Lower leg skin (tissue), 4 donors: ENCODE data around the gene CCDC9B. TPM values are rescaled to one million over a fixed set of nuclear protein-coding genes. Genes with fewer than 3 reads are reported as not detected.

Experiments
- DNase-seq, 2 donors: peaks; one replicate each; pipeline ENCODE4 v3.0.0-alpha.2; 2019; ENCODE audit warnings: low spot score in 2 of 2
- H3K4me3 ChIP-seq: fragments of 200-600 bp; sonication (generic); 2 replicates; pipeline ENCODE4 v1.5.1; 2017; ENCODE audit warnings: mild to moderate bottlenecking, low read depth; ENCODE audit not compliant: poor library complexity, severe bottlenecking
- CTCF ChIP-seq, 3 donors: fragments of 450-650 bp; IDR thresholded peaks; one replicate each; pipeline ENCODE4 v1.5.1; 2016; ENCODE audit warnings: antibody characterized with exemption in 3 of 3, mild to moderate bottlenecking in 3 of 3, moderate library complexity in 2 of 3
- POLR2A ChIP-seq, 2 donors: fragments of 450-650 bp; IDR thresholded peaks; one replicate each; pipeline ENCODE4 v1.6.1; 2016 to 2017; ENCODE audit warnings: antibody characterized with exemption in 2 of 2, mild to moderate bottlenecking in 1 of 2, moderate library complexity in 1 of 2
- WGBS, 2 donors: methylation state at CpG; one replicate each; pipeline ENCODE4 v1.1.5; 2018; 5-methylcytosine and 5-hydroxymethylcytosine counted together
- intact Hi-C: fragments of 100-400 bp; cut with DNase I; formaldehyde crosslinking; loops from one replicate; pipeline ENCODE4 v1.15.0; 2023; ENCODE audit warnings: low total_unique reads
- total RNA-seq, 4 donors: library from RNA; depleted of rRNA; stranded (reverse); fragments of >200 nt; gene quantifications; one replicate each; pipeline ENCODE4 v1.1.0, GENCODE V29; 2016

The CCDC9B gene
- total RNA-seq, 4 donors from 2014 or later: 17.4 to 28.6 (median 24.7) TPM

GRCh38 chr15:40286061-40286532 lies 54.6 kb downstream of the CCDC9B start:
- 80 to 82% methylated on average over 7 of the region's 7 CpGs for WGBS, 2 donors
- intact Hi-C loops: loop anchor here (10.0 kb wide), 1 partner anchor 79 kb away; no protein-coding TSS in a partner anchor
- DNase-seq: no peak
- TF ChIP-seq CTCF (IDR thresholded peaks at IDR 0.05) (no peak), POLR2A (IDR thresholded peaks at IDR 0.05) (no peak)
- H3K4me3 ChIP-seq: no peak overlapping the region

GRCh38 chr15:40285554-40286011 lies 55.2 kb downstream of the CCDC9B start:
- no peak for DNase-seq
- no peak overlapping the region for H3K4me3 ChIP-seq
- intact Hi-C loops: loop anchor here (10.0 kb wide), 1 partner anchor 79 kb away; no protein-coding TSS in a partner anchor
- WGBS, 2 donors: 6 to 24% methylated on average over 1 of the region's 1 CpG
- TF ChIP-seq POLR2A (IDR thresholded peaks at IDR 0.05) (no peak), CTCF (IDR thresholded peaks at IDR 0.05) (no peak)

GRCh38 chr15:40285151-40285550 lies 55.6 kb downstream of the CCDC9B start:
- WGBS, 2 donors: 35 to 65% methylated on average over 4 of the region's 4 CpGs
- no peak for DNase-seq
- TF ChIP-seq CTCF (IDR thresholded peaks at IDR 0.05): no peak
- TF ChIP-seq POLR2A (IDR thresholded peaks at IDR 0.05): no peak
- no peak overlapping the region for H3K4me3 ChIP-seq
- intact Hi-C loops: loop anchor here (10.0 kb wide), 1 partner anchor 80 kb away; no protein-coding TSS in a partner anchor

- intact Hi-C loops: loop anchor here (5.0 to 10.0 kb wide), 2 partner anchors 81 to 139 kb away; no protein-coding TSS in a partner anchor
- H3K4me3 ChIP-seq: no peak overlapping the region
- WGBS, 2 donors: 23 to 44% methylated on average over 28 to 32 of the region's 33 CpGs
- DNase-seq: no peak
- TF ChIP-seq POLR2A (IDR thresholded peaks at IDR 0.05) (no peak), CTCF (IDR thresholded peaks at IDR 0.05) (no peak)
Observed at GRCh38 chr15:40283615-40284300, 57.0 kb downstream of the CCDC9B start.

GRCh38 chr15:40282869-40283614 lies 57.7 kb downstream of the CCDC9B start, which contains the start of gene ANKRD63:
Gene ANKRD63 (minus strand): TSS chr15:40283064. CDS start chr15:40282586, 478 bp downstream.
- intact Hi-C loops: loop anchor here (5.0 to 10.0 kb wide), 2 partner anchors 82 to 139 kb away; no protein-coding TSS in a partner anchor
- peak within 1 kb of the TSS; percentile 12 for H3K4me3 ChIP-seq
- no peak for DNase-seq
- 4 to 10% methylated on average over 24 to 31 of the region's 76 CpGs for WGBS, 2 donors
- TF ChIP-seq POLR2A (IDR thresholded peaks at IDR 0.05): no peak
- no peak for TF ChIP-seq CTCF (IDR thresholded peaks at IDR 0.05)
